Stimulated activated CD8-positive, alpha-beta memory T cell treated with anti-CD3 and anti-CD28 coated beads, Interleukin-15, amount 100 ng/mL, for 1 hour (primary cell): ENCODE data around the gene PCNX1.
"Not testable (repeated sequence)": the region's sequence is repeated elsewhere in the genome, so short reads cannot be mapped to it uniquely, and the experiment has no call there.

ENCODE experiments used
- DNase-seq: peaks from one replicate; pipeline ENCODE4 v3.0.0-alpha.2; 2020; ENCODE audit warnings: low read depth

Gene PCNX1

DNA sequence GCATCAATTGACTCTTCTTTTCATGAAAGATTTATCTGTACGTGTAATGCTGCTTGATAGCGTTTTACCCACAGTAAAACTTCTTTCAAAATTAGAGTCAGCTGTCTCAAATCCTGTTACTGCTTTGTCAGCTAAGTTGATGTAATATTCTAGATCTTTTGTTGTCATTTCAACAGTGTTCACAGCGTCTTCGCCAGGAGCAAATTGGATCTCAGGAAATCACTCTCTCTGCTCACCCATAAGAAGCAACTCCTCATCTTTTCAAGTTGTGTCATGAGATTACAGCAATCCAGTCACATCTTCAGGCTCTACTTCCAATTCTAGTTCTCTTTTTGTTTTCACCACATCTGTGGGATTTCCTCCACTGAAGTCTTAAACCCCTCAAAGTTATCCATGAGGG lies 9.5 kb downstream of the PCNX1 start:
- no peak for DNase-seq

DNA sequence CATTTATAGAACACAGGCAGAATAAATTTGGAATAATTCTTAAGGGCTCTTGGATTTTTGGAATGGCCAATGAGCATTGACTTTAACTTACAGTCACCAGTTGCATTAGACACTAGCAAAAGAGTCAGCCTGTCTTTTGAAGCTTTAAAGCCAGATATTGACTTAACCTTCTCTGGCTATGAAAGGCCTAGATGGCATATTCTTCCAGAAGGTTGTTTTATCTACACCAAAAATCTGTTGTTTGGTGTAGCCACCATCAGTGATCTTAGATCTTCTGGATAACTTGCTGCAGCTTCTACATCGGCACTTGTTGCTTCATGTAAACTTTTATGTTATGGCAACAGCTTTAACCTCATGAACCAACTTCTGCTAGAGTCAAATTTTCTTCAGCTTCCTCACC lies 10.4 kb downstream of the PCNX1 start:
- no peak for DNase-seq

DNA sequence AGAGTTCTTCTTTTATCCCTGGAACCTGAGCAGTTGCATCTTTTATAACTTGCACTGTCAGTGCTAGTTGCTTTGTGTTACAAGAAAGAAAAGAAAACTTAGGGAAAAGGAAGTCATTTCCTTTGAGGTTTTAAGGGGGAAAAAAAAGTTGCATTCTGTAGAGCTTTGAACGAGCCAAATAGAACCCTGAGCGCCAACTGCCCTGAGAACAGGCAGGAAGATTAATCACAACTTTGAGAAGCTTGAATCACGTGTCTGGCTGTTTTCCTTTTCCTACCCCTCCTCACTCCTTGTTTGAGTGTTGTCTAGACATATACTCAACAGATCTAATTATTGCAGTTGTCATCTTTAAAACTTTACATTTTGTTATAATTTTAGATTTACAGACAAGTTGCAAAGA lies 12.5 kb downstream of the PCNX1 start:
- no peak for DNase-seq

DNA sequence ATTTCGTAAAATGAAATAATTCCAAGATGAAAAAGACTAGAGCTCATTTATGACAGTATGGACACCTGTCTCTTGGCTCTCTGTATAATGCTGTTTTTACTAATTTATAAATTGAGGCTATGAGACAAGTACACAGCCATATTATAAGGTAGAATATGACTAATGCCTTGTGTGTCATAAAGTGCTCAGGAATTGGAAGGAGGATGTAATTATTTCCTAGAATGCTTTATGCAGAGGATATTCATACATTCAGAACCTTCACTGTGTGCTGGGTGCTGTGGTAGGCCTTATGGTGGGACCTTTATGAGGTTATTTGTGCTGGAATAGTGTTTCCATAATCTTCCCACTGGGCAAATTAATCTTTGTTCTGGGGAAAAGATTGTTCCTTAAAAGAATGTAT lies 13.3 kb downstream of the PCNX1 start:
- DNase-seq = no peak

DNA sequence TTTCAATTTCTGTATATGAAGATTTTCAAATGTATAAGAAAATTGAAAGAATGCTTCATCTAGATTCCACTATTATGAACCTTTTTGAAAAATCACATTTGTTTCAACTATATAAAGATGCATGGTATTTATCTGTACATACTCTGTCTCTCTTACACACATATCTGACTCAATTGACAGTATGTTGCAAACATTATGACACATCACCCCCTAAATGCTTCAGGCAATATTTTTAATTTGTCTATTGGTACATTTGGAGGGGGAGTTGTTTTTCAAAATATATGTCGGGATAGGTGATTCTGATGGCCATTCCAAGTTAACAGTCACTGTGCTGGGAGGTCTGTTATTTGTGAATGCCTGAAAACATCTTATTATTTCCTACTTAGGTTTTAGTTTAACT lies 14.4 kb downstream of the PCNX1 start:
- DNase-seq = no peak

DNA sequence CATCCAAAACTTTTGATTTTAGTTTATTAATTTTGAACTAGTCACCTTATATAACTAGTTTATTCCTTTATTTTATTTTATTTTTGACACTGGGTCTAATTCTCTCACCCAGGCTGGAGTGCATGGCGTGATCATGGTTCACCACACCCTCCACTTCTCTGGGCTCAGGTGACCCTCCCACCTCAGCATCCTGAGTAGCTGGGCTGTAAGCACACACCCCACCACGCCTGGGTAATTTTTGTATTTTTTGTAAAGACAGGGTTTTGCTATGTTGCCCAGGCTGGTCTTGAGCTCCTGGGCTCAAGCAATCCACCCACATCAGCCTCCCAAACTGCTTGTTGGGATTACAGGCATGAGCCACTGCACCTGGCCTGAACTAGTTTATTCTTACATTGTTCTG lies 17.3 kb downstream of the PCNX1 start:
- no peak for DNase-seq

DNA sequence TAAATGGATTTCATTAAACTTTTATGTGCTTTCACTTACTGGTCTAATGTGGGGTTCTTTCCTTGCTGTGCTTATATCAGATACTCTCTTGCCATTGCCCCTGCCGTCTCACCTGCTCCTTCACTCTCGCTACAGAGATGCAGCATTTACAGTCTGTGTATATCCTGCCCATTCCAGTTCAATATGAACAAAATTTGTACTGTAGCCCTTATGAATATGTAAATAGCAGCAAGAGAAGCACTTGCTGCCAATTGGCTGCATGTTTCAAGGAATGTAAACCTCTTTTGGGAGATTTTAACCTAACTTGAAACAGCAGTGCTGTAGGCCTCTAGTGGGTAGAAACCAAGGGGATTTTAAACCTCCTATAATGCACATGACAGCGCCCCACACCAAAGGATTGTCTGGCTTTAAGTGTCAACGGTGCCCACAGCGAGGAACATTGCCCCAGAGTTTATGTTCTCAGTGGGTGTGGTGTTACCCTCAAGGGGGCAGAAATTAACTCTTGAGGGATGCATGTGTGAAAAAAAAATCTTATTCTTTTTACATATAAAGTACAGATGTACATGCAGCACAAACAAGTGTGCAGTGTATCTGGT lies 19.1 kb downstream of the PCNX1 start:
- DNase-seq = no peak

DNA sequence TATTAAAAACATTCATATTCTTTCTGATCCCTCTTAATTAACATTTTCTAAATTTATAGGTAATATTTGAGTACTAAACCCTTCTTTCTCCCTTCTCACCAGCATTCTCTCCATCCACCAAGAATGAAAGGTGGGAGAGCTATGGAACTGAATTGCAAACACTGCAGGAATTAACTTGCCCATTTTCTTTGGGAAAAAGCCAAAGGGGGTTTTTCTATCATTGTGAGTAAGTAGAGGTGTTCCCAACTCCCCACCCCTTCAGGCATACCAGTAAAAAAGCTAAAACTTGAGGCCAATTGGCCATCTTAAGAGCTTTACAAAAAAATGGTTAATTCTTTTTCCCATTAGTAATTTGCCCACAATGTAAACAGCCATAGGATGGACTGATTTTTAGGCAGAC lies 23.7 kb downstream of the PCNX1 start:
- no peak for DNase-seq

DNA sequence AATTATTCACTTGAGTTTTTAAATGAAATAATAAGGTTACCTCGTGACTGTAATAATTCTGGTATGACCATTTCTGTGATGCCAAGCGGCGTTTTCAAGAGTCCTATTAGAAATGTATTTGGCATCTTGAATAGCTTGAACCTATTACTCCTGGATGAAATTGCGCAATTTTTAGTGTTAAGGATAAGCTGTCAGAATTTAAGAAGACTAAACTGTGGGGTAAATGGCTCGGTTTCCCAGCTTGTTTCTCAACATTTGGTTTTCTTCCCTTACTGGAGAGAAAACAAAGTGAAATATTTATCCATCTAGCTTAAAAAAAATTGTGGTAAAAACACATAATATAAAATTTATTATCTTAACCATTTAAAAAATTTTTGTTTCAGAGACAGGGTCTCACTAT lies 26.8 kb downstream of the PCNX1 start:
- no peak for DNase-seq

DNA sequence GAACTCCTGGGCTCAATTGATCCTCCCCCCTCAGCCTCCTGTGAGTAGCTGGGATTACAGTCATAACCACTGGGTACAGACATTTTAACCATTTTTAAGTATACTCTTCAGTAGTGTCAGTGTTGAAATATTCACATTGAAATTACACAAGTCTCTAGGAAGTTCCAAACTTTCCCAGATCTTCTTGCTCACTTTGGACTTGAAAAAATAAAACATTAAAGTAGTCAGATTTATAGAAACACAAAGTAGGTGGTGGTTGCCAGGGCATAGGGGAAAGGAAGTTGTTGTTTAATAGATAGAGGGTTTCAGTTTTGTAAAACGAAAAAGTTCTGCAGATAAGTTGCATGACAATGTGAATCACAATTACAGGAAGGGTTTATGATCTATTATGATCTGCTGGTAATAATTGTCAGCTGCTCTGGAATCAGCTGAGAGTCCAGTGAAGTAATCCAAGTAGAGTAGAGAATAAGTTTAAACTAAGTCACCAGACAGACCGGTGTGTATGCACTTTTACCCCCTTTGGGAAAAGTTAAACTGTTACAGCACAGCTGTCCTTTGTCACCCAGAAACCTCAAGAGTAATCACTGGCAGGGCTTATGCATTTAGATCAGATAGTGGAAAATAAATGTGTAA lies 27.4 kb downstream of the PCNX1 start:
- DNase-seq = no peak

DNA sequence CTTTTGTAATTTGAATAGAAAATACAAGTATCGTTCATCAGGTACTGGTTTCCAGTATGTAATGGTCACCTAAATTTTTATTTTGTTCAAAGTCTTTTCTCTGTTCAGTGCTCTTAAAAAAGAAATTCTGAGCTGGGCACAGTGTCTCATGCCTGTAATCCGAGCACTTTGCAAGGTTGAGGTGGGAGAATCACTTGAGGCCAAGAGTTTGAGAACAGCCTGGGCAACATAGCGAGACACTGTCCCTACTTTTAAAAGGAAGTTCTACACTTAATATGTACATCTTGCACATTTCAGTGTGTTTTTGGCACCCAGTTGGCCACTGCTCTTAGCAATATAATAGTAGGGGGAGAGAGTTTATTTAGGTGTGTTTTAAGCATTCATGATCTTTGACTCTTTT lies 27.9 kb downstream of the PCNX1 start:
- DNase-seq = no peak

DNA sequence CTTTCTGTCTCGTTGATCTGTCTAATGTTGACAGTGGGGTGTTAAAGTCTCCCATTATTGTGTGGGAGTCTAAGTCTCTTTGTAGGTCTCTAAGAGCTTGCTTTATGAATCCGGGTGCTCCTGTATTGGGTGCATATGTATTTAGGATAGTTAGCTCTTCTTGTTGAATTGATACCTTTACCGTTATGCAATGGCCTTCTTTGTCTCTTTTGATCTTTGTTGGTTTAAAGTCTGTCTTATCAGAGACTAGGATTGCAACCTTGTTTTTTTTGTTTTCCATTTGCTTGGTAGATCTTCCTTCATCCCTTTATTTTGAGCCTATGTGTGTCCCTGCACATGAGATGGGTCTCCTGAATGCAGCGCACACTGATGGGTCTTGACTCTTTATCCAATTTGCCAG lies 32.4 kb downstream of the PCNX1 start:
- not testable (repeated sequence) for DNase-seq

DNA sequence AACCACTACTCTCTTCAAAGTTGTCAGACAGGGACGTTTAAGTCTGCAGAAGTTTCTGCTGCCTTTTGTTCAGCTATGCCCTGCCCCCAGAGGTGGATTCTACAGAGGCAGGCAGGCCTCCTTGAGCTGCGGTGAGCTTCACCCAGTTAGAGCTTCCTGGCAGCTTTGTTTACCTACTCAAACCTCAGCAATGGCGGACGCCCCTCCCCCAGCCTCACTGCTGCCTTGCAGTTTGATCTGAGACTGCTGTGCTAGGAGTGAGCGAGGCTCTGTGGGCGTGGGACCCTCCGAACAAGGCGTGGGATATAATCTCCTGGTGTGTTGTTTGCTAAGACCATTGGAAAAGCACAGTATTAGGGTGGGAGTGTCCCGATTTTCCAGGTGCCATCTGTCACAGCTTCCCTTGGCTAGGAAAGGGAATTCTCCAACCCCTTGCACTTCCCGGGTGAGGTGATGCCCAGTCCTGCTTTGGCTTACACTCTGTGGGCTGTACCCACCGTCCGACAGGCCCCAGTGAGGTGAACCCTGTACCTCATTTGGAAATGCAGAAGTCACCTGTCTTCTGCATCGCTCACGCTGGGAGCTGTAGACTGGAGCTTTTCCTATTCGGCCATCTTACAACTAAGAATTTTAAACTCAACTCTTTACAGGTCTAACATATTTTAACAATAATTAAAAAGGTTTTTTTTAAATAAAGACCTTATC lies 34.5 kb downstream of the PCNX1 start:
- peak; percentile 24 for DNase-seq

DNA sequence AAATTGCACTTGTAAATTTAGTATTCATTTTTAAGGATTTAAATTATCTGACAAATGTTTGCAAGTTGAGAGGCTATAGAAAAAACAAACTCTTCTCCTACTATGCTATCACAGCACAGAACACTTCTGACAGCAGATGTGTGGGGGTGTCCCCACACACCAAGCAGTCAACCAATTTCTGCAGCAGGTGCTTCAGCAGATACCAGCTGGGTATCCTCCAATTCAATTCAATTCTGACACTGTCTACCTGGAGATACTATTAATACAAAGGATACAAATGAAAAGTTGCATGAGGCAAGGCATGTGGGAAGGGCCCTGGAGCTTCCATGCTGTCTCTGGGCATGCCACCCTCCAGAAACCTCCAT lies 35.1 kb downstream of the PCNX1 start:
- DNase-seq = no peak

DNA sequence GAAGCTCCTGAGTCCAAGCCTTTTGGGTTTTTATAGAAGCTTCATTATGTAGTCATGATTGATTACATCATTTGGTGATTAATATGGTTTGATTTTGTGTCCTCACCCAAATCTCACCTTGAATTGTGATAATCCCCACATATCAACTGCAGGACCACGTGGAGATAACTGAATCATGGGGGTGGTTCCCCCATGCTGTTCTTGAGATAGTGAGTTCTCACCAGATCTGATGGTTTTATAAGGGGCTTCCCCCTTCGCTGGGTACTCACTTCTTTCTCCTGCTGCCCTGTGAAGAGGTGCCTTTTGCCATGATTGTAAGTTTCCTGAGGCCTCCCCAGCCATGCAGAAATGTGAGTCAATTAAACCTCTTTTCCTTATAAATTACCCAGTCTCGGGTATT lies 35.5 kb downstream of the PCNX1 start:
- DNase-seq = not testable (repeated sequence)

DNA sequence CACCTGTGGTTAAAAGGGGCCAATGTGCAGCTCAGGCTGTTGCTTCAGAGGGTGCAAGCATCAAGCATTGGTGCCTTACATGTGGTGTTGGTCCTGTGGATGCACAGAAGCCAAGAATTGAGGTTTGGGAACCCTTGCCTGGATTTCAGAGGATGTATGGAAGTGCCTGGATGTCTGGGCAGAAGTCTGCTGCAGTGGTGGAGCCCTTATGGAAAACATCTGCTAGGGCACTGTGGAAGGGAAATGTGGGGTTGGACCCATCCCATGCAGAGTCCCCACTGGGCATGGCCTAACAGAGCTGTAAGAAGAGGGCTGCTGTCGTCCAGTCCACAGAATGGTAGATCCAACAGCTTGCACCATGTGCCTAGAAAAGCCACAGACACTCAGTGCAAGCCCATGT lies 36.6 kb downstream of the PCNX1 start:
- no peak for DNase-seq

DNA sequence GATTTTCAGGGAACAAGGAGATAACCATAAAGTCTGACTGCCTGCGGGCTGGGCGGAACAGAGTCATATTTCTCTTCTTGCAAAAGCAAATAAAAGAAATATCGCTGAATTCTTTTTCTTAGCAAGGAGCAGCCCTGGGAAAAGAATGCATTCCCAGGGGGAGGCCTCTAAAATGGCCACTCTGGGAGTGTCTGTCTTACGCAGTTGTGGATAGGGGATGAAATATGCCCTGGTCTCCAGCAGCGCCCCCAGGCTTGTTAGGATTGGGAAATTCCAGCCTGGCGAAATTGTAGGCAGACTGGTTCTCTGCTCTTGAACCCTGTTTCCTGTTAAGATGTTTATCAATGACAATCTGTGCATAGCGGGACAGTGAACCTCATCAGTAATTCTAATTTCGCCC lies 40.5 kb downstream of the PCNX1 start:
- no peak for DNase-seq

DNA sequence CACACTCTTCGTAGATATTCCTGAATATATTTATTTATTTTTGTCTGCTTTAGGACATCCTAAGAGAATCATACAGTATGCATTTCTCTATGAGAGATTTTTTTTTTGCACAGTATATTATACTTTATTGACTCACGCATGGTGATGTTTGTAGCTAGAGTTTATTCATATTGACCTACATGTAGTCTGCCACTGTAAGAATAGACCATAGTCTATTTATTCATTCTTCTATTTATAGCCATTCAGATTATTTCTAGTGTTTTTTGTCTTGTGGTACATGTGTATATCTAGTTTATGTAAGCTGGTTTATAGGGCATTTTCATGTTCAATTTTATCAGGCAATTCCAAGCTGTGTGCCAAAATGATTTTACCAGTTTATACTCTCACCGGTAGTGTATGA lies 45.2 kb downstream of the PCNX1 start:
- no peak for DNase-seq

DNA sequence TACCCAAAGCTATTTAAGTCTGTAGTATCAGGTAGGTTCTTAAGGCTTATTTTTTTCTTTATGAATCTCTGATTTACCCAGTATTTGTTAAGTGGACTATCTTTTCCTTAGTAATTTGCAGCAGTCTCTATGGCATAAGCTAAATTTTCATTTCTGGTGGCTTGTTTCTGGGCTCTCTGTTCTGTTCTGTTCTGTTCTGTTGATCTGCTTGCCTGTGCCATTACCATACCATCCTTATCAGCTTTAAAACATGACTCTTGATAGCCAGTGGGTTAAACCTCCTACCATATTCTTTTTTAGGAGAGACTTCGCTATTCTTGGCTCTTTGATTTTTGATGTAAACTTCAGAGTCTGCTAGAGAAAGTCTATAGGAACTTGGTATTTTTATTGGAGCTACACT lies 46.8 kb downstream of the PCNX1 start:
- no peak for DNase-seq

DNA sequence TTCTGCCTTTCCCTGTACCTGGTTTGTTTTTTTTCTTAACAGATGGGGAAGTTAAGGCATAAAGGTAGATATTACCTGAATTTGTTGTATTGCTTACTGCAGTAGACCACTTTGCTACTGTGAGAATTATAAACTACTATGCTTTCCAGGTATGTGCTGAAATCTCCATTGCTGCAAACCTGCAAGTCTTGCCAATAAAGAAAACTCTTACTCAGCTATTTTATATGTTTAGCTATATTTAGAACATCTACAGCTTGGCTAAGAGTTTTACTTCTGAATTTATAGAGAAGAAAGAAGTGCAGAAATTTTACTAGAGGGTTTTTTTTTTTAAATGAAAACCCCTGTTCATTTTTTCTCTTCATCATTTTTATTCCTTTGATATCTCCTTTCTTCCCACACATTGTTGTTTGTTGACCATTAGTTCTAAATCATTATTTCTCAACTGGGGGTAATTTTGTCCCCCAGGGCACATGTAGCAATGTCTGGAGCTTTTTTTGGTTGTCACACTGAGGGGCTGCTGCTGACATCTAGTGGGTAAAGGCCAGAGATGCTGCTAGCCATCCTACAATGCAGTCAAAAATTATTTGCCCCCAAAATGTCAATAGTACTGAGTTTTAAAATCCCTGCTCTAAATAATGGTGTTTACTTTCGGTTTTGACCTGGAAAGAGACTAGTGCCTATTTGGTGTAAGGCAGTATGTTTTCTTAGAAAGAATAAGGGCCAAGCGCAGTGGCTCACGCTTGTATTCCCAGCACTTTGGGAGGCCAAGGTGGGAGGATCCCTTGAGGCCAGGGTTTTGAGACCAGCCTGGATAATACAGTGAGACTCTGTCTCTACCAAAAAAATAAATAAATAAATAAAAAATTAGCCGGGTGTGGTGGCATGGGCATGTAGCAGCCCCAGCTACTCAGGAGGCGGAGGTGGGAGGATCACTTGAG lies 48.6 kb downstream of the PCNX1 start:
- DNase-seq = no peak

DNA sequence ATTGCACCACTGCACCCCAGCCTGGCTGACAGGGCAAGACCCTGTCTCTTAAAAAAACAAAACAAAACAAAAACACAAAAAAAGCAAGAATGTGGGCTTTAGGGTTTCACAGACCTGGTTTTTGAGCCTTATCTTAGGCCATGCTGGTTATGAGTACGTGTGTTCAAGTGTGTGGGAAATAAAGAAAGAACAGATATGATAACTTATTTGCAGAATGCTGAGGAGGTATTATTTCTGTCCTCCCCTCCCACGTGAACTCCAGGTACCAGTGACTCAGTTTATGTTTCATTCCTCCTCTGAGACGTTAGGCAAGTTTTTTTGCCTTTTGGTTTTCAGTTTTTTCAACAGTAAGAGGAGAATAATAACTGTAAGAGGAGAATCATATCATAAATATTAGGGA lies 49.3 kb downstream of the PCNX1 start:
- DNase-seq = no peak

DNA sequence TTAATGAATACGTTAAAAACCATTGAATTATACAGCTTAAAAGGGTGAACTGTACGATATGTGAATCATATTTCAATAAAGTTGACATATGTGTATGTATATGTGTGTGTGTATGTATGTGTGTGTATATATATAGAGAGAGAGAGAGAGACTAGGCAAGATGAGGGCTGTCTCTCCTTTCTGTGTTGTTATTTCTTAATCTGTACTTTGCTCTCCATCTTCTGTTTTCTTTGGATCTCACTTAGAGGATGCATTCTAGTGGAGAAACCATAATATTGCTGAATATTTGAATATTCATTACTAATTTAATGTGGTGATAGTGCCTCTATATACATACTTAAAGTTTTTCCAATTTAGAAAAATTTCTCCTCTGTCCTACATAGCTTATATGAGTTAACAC lies 50.5 kb downstream of the PCNX1 start:
- no peak for DNase-seq

DNA sequence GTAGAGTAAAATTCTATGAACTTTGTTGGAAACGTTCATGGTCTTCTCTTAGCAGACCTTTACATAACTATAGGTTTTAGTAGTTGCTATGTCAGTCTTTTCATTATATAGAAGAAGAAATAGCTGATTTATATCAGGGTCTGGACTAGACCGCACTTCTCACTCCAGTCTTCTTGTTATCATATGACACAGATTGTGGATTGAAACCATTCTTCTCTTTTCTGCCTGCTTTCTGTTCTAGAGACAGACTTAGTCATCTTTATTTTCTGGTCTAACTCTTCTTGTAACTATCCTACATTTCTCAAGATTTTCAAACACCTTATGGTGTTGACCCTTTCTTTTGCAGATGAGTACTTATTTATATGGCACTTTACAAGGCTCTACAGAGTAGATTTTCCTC lies 55.7 kb downstream of the PCNX1 start:
- no peak for DNase-seq
